ENCODE results near the gene SSH3.
"Not testable (repeated sequence)": the region's sequence is repeated elsewhere in the genome, so short reads cannot be mapped to it uniquely, and the experiment has no call there.

The SSH3 gene

DNA sequence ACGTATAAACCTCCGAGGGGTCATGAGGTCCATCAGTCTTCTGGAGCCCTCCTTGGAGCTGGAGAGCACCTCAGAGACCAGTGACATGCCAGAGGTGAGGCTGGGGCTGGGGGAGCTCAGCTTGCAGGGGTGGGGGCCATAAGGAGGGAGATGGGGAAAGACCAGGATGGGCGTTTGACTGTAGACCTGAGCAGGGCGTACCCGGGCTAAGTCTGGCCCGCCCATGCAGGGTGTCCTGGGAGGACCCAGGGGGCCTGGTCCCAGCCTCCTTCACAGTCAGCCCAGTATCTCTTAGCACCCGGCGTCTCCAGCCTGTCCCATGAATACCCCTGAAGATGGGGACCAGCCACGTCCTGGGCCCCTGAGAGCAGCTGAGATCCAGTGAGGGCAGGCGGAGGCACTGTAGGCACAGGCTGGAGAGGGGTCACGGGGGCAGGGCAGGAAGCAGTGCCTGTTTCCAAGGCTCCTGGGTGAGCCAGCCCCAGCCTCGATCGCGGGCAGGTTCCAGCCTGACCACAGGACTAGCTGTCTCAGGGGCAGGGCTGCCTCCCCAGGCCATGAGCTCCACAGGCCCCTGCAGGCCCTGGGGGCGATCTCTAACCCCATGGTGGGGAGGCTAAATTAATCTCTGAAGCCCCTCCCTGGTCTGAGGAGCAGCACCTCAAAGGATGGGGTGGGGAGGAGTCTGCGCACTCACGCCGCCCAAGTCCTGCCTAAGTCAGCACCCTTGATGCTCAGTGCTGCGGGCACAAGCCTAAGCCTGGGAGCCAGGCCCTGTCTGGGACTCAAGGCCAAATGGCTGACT is 7.1 kb downstream of the SSH3 start:
- DNase-seq (ENCODE audit: low read depth in 2 of 3, low spot score in 2 of 3): no peak

DNA sequence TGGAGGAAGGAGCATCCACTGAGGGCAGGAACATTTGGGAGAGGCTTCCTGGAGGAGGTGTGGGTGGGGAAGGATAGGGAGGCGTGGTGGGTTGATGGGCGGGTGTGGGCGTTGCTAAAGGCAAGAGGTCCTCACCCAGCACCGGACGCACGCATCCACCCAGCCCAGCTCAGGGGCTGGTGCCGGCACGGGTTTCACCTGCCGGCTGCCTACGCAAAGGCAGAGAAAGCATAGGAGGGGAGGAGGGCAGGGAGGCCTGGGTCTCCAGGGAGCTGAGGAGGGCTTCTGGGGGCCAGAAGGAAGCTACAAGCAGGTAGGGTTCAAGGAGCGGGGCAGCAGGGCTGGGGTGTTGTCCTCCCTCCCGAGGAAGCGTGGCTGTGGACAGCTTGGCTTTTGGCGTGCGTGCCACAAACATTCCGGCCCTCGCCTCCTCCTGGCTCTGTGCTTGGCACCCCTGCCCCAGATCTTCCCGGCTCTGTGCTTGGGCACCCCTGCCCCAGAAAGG is 7.8 kb downstream of the SSH3 start:
- DNase-seq (ENCODE audit: low read depth in 2 of 3, low spot score in 2 of 3): no peak

DNA sequence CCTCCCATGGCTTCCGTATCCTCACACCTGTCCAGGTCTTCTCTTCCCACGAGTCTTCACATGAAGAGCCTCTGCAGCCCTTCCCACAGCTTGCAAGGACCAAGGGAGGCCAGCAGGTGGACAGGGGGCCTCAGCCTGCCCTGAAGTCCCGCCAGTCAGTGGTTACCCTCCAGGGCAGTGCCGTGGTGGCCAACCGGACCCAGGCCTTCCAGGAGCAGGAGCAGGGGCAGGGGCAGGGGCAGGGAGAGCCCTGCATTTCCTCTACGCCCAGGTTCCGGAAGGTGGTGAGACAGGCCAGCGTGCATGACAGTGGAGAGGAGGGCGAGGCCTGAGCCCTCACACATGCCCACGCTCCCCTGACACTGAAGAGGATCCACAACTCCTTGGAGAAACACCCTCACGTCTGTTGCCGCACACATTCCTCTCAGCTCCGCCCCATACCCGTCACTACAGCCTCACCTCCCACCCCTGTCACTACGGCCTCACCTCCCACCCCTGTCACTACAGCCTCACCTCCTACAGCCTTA is 8.3 kb downstream of the SSH3 start:
- no peak for DNase-seq (ENCODE audit: low read depth in 2 of 3, low spot score in 2 of 3)

DNA sequence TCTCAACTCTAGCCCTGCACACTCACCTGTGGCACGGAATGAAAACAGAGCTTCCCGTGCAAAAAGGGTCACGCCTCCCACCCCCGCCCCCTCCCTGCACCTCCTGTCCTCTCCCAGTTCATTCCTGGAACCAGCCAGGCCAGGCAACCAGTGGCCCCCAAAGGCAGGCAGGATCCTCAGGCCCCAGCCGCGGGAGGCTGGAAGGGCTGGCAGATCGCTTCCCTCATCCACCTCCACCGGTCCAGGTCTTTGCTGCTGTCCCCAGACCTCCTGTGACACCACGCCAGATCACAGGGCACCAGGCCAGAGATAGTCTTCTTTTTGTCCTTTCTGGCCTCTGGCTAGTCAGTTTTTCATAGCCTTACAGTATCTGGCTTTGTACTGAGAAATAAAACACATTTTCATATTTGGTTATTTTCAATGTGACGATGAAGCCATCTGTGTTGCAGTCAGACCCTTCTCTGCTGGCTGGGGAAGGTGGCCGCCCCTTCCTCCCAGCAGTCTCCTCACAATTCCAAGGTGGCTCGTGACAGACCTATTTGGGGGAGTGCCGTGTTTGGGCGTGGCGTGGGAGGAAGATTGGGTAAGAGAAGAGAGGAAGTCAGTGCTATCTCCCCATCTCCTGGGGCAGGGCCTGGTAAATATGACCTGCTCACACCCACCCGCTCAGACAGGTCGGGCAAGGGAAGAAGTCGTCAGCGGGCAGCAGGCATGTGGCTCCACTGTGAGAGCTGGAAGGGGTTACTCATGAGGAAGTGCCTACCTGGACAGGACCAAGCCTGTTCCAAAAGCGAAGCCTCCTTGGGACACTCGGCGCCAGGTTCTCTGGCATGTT is 9.1 kb downstream of the SSH3 start:
- DNase-seq (ENCODE audit: low read depth in 2 of 3, low spot score in 2 of 3): no peak

DNA sequence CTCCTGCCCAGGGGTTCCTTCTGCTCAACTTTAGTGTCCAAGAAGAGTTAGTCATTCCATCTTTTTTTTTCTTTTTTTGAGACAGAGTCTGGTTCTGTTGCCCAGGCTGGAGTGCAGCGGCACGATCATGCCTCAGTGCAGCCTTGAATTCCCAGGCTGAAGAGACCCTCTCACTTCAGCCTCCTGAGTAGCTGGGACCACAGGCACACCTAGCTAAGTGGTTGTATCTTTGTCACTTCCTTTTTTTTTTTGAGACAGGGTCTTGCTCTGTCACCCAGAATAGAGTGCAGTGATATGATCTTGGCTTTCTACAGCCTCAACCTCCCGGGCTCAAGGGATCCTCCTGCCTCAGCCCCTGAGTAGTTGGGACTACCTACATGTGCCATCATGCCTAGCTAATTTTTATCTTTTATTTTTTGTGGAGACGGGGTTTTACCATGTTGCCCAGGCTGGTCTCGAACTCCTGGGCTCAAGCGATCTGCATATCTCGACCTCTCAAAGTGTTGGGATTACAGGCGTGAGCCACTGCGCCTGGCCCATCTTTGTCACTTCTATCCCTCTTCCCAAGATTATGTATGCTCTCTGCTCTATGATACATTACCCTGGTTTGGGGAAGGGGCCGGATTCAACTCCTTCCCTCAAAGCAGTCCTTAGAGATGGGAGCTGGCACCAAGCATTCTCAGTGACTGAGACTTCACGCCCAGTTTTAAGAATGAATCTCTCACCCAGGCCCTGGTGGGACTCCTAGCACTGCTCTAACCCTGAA is 10.0 kb downstream of the SSH3 start:
- DNase-seq (ENCODE audit: low read depth in 2 of 3, low spot score in 2 of 3): no peak

DNA sequence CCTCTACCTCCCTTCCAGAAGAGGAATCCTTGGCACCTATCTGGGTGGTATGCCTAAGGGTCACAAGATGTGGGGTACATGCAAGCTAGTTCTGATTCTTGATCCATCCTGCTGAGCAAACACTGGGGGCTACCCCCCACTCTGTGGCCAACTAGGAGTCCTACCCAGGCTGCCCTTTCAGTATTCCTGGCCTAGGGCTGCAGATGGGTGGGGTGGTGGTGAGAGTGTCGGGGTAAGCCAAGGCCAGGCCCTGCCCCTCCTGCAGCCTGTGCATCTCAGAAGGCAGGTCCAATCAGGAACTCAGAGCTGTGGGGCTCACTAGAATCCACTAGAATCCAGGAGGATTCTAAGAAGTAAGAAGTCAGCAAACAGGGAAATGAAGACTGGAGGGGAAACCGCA is 10.9 kb downstream of the SSH3 start:
- no peak for DNase-seq (ENCODE audit: low read depth in 2 of 3, low spot score in 2 of 3)

DNA sequence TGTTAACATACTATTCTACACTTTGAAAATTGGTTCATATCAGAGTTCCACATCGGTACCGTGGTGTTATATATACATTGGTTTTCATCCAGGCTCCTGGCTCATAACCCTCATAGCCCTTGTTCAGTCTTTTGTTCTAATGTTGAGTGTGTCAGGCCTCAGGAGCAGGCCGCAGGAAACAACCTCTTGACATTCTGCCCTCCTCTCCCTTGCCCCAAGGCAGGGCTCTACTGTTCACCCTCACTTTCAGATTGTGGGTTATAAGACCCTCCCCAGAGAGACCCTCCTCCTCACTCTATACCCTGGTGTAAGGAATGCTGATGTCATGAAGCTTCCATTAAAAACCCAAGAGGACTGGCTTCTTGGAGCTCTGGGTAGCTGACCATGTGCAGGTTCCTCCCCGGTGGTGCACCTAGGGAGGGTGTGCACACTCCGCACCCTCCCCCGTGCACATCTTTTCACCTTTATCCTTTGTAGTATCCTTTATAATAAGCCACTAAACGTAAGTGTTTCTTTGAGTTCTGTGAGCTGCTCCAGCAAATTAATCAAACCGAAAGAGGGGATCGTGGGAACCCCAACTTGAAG is 12.1 kb downstream of the SSH3 start:
- DNase-seq (ENCODE audit: low read depth in 2 of 3, low spot score in 2 of 3): no peak

DNA sequence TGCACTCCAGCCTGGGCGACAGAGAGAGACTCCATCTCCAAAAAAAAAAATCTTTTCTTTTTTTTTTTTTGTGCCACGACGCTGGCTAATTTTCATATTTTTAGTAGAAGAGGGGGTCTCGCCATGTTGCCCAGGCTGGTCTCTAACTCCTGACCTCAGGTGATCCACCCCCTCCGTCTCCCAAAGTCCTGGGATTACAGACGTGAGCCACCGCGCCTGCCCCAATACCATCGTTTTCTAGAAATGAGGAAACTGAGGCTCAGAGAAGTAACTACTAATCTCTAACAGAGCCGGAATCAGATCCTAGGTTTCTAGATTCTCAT is 13.5 kb downstream of the SSH3 start:
- DNase-seq (ENCODE audit: low read depth in 2 of 3, low spot score in 2 of 3): no peak

DNA sequence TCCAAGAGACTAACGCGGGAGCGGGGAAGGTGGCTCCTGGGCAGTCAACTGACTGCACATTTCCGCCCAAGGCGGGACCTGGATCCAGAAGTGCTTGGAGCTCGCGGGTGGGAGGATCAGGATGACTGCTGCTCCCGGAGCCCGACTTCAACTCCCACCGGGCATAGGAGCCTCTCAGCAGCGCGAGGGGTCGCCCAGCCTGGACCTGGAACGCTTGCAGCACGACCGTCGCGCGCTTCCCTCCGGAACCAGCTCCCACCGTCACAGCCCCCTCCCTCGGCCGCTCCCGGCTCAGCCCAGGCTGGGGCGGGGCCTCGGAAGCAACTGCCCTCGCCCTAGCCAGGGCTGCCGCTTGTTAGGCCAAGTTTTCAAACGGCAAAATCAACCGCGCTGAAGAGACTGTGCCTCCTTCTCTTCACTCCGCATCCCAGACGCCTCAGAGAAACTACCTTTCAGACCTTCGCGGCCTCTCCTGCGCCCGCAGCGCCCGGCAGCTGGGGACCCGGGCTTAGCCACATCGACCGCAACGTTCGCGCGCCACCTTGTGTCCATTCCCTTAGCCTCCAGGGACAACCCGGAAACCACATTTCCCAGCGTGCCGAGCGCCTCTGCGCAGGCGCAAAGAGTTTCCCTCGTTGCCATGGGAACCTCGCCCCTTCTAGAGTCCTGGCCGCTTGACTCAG is 14.0 kb downstream of the SSH3 start:
- DNase-seq (ENCODE audit: low read depth in 2 of 3, low spot score in 2 of 3): peak; percentile 97 to 99 (median 99)

DNA sequence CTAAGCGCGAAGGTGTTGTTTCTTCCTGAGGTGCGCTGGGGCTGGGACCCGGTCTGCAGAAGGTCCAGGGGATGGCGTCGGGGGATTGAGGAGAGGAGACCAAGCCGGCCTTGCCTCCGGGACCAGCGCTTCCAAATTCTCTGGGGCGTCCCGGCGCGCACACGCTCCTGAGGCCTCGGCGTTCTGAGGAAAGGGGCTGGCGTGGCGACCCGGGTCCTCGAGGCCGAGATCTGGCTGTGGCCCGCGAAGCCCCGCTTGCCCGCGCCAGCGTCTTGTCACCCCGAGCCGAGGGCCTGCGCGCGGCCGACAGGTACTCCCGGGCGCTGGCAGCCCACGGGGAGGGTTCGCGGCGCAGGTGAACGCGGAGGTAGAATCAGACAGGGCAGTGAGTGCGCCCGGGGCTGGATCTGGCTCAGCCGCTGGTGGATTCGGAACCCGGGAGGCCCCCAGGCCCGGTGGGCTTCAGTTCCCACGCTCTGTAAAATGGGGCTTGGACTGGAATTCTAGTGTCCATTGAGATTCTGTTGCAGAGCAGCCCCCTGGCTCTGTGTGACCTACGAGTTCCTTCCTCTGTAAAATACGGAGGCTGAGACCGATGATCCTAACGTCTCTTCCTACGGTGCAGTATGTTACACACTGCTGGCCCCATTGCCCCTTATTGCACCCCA is 14.7 kb downstream of the SSH3 start:
- no peak for DNase-seq (ENCODE audit: low read depth in 2 of 3, low spot score in 2 of 3)

DNA sequence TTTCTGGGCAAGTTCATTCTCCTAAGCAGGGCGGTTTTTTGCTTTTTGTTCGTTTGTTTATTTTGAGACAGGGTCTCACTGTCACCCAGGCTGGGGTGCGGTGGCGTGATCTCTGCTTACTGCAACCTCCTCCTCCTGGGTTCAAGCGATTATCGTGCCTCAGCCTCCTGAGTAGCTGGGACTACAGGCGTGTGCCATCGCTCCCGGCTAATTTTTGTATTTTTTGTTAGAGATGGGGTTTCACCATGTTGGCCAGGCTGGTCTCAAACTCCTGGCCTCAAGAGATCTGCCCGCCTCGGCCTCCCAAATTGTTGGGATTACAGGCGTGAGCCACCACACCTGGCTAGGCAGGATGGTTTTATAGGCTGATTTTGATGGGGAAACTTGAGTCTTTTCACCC is 15.5 kb downstream of the SSH3 start:
- not testable (repeated sequence) for DNase-seq (ENCODE audit: low read depth in 2 of 3, low spot score in 2 of 3)

DNA sequence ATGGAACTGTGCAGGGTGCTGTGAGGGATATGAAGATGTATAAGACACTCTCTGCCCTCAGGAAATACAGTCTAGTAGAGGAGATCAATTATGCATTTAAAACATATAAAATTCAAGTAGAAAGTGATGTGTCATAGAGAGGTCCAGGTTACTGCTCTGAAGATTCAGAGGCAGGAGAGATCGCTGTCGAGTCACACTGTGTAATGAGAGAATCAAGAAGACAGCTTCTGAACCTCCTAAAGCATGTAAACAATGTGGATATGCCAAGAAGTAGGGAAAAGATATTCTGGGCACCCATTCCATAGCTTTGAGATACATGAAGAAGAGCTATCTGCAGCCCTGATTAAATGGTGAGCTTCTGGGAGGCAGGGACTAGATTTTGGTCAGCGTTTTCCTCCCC is 16.7 kb downstream of the SSH3 start:
- DNase-seq (ENCODE audit: low read depth in 2 of 3, low spot score in 2 of 3): no peak

DNA sequence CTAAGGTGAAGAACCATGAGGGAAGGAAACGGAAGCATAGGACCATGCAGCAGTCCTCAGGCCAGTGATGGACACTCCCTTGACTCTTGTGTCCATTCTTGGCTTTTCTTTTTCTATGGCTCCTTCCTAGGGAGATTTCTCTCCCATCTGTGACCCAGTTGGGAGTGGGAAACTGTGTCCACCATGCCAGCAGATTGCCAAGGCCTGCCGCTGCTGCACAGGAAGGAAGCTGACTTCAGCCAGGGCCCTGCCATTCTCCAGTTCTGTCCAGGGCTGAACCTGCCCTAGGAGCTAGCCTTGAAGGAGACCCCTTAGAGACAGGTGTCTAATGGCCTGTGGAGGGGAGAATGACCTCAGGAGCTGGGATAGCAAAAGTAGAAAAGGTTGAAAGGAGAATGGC is 17.4 kb downstream of the SSH3 start:
- DNase-seq (ENCODE audit: low read depth in 2 of 3, low spot score in 2 of 3): no peak

DNA sequence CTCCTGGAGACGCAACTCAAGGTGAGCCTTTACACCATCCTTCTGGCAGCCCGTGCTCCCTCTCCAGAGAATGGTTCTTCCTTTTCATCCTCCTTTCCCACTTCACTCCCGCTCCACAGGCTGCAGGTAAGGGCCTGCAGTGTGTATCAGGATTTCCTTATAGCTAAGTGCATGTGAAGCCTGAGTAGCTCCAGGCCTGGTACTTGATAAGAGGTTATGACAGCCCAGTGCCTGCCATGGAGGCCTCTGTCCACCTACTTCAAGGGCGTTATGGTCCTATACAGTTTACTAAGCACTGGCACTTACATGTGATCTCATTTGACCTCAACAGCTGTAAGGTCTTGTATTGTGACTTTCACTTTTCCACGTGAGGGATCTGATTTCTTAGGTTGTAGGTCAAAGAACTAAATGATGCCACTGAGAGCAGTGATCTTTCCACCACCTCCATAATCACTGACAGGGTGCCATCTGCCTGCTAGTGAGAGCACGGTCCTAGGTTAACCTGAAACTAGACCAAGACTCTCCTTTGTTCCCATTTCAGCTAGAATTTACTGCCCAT is 18.1 kb downstream of the SSH3 start:
- DNase-seq (ENCODE audit: low read depth in 2 of 3, low spot score in 2 of 3): no peak

DNA sequence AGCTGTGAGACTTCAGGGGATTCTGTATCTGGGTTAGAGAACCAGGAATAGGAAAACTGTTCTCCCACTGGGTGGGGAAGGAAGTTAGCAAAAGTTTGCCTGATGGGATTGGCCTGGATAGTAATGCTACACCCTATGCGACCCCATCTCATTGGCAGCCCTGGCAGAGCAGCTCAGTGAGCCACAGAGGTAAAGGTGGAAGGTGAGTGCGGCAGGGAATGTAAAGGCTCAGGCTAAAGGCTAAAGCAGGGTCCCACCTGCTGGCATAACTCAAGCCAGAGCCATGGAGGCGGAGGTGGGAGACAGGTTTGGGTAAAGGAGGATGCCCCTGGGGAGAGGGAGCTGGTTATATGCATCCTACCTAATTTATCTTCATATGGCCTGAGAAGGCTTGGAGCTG is 18.7 kb downstream of the SSH3 start:
- no peak for DNase-seq (ENCODE audit: low read depth in 2 of 3, low spot score in 2 of 3)

DNA sequence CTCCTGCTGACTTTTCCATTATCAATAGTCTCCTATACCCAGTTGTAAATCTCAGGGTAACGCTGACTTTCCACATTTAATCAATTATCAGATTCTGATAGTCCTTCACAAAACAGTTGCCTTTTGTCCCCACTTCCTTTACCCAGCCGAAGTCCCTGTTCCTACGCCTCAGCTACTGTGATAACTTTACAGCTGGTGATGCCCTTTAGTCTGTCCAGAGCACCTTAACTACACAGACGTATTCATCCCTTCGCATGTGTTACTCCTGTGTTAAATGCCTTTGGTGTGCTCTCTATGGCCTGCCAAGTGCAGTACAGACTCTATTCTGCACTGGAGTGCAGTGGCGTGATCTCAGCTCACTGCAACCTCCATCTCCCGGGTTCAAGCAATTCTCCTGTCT is 20.2 kb downstream of the SSH3 start:
- DNase-seq (ENCODE audit: low read depth in 2 of 3, low spot score in 2 of 3): no peak

DNA sequence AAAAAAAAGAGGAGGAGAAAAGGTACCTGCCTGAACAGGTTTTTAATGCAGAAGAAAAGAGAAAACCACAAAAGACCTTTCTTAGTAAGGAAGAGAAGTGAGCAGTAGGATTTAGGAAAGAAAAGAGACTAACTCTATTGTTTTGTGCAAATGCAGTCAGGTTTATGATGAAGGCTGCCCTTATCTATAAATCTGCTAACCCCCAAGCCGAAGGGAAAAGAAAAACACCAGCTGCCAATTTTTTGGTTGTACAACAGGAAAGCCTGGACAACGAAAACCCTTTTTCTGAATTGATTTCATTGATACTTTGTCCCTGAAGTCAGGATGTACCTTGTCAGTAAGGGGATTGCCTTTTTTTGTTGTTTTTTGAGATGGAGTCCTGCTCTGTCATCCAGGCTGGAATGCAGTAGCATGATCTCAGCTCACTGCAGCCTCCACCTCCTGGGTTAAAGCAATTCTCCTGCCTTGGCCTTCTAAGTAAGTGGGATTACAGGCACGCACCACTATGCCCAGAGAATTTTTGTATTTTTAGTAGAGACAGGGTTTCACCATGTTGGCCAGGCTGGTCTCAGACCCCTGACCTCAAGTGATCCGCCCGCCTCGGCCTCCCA is 28.9 kb downstream of the SSH3 start:
- DNase-seq (ENCODE audit: low read depth in 2 of 3, low spot score in 2 of 3): no peak

DNA sequence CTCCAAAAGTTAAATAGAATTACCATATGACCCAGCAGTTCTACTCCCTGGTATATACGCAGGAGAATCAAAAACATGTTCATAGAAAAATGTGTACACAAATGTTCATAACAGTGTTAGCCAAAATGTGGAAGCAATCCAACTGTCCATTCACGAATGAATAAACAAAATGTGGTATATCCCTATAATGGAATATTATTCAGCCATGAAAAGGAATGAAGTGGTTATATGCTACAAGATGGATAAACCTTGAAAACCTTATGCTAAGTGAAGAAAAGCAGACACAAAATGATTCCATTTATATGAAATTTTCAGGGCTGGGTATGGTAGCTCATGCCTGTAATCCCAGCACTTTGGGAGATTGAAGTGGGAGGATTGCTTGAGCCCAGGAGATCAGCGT is 33.9 kb downstream of the SSH3 start:
- DNase-seq (ENCODE audit: low read depth in 2 of 3, low spot score in 2 of 3): no peak

DNA sequence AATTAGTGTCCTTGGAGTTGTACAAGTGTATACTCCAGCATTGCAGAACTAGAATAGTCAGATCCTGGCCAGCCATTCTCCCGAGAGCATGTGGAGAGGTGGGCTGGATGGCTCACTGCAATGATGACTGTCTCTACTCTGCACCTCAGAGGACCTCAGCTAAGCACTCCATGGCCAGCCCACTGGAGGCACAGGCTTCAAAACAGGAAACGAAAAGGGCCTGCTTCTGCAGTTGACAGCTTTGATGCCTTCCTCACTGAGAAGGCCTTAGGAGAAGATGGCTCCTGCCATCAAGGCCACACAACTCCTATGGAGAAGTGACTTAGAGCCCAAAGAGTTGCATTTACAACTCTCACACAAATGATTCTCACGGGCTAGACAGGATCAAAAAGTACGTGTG is 40.9 kb downstream of the SSH3 start:
- DNase-seq (ENCODE audit: low read depth in 2 of 3, low spot score in 2 of 3): no peak

Data from activated CD8-positive, alpha-beta memory T cell treated with anti-CD3 and anti-CD28 coated beads for 48 hours (primary cell).